Stimulated activated CD8-positive, alpha-beta memory T cell treated with anti-CD3 and anti-CD28 coated beads, Interleukin-4, amount 100 ng/mL, for 24 hours (primary cell): Measurements from ENCODE around the gene SPATA33.
"Not testable (repeated sequence)": the region's sequence is repeated elsewhere in the genome, so short reads cannot be mapped to it uniquely, and the experiment has no call there.

Experiments
- DNase-seq: peaks from one replicate; pipeline ENCODE4 v3.0.0-alpha.2; 2020; ENCODE audit warnings: low read depth

Gene SPATA33

GRCh38 chr16:89629827-89630610 lies 27.6 kb upstream of the SPATA33 start:
- DNase-seq, result no peak

DNA sequence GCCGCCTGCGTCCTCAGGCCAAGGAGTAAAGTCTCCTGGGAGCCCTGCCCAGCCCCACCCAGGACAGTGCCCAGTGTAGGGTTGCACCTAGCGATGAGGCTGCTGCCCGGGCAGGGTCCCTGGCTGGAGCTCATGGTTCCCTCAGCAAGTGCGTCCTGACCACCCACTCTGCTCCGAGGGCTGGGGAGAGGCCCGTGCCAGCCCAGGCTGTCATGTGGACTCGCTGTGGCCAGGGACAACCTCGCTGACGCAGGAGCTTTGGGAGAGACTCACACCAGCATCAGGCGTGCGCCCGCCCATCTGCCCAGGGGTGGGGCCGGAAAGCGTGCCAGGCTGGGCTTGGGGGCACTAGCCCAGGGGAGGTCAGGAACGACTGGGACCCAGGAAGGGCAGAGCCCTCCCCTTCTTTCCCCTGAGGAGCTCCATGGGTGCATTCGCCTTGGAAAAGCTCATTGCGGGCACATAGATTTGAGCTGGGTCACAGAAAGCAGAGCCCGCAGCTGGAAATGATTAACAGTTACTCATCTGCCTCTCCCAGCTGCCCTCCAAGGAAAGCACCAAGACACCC lies 24.5 kb upstream of the SPATA33 start:
- DNase-seq, result no peak

DNA sequence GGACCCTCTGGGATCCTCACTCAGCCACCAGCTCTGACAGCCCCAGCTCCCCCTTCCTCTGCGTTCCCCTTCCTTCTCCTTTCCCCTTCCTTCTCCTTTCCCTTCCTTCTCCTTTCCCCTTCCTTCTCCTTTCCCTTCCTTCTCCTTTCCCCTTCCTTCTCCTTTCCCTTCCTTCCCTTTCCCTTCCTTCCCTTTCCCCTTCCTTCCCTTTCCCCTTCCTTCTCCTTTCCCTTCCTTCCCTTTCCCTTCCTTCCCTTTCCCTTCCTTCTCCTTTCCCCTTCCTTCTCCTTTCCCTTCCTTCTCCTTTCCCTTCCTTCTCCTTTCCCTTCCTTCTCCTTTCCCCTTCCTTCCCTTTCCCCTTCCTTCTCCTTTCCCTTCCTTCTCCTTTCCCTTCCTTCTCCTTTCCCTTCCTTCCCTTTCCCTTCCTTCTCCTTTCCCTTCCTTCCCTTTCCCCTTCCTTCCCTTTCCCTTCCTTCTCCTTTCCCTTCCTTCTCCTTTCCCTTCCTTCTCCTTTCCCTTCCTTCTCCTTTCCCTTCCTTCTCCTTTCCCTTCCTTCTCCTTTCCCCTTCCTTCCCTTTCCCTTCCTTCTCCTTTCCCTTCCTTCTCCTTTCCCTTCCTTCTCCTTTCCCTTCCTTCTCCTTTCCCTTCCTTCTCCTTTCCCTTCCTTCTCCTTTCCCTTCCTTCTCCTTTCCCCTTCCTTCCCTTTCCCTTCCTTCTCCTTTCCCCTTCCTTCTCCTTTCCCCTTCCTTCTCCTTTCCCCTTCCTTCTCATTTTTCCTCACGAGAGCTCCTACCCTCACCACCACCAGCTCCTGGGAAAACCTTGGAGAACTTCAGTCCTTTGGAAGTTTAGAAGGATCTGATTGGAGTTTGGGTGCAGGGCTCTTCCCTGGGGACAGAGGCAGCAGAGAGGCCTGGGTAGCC lies 22.9 kb upstream of the SPATA33 start:
- not testable (repeated sequence) for DNase-seq

DNA sequence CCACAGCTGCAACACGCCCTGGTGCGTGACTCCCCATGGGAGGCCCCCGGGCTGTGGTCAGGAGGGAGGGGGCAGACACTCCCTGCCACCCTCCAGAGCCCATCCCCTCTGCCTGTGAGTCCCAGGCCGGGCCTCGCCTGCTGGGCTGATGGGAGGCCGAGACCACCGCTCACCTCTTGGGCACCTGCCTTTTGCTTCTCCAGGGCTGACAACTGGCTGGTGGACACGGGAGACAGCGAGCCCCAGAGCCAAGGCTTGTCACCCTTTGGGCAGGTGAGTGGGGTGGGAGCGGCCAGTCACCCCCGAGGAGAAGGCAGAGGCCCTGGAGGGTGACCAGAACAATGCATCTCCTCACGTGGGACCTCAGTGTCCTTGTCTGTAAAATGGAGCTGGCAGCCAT lies 21.0 kb upstream of the SPATA33 start:
- DNase-seq, result no peak

DNA sequence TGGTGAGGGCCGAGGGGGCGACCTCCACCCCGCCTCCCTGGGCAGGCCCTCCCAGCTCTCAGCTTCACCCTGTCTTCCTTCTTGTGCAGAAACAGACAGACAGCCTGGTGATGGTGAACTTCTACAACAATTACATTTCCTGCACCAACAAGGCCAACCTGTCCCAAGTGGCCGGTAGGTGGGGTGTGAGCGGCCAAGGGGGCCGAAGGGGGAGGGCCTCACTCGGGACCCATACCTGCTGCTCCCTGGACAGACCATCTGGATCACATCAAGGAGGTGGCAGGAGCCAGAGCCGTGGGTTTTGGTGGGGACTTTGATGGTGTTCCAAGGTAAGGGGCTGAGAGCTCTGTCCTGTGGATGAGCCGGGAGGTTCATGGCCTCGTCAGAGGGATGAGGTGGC lies 20.3 kb upstream of the SPATA33 start:
- no peak for DNase-seq

DNA sequence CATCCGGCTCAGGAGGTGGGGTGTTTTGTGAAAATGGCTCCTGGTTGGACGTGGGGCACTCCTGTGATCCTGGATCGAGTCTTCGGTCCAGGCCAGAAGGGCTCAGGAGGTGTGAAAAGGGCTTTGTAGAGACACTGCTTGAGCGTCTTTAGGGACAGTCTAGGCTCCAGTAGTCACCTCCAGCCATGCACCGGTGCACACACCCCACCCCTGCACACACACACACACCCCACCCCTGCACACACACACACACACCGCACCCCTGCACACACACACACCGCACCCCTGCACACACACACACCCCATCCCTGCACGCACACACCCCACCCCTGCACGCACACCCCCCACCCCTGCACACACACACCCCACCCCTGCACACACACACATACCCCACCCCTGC lies 19.2 kb upstream of the SPATA33 start:
- DNase-seq, result no peak

GRCh38 chr16:89639385-89639784 lies 18.3 kb upstream of the SPATA33 start:
- no peak for DNase-seq

GRCh38 chr16:89641458-89642119 lies 16.0 kb upstream of the SPATA33 start:
- DNase-seq, result no peak

DNA sequence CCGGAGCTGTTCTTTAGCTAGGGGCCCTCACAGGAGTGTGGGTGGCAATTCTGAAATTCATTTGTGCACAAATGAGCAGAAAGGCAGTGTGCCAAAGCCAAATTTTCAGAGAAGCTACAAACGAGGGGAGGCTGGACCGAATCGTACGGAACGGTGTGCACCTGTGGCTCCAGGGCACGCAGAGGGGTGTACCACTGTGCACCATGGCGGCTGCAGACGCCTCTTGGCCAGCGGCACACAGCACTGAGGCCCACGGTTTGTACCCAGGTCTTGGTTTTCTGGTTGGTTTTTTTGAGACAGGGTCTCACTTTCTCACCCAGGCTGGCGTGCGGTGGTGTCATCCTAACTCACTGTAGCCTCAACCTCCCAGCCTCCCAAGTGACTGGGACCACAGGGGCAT lies 15.1 kb upstream of the SPATA33 start:
- no peak for DNase-seq

DNA sequence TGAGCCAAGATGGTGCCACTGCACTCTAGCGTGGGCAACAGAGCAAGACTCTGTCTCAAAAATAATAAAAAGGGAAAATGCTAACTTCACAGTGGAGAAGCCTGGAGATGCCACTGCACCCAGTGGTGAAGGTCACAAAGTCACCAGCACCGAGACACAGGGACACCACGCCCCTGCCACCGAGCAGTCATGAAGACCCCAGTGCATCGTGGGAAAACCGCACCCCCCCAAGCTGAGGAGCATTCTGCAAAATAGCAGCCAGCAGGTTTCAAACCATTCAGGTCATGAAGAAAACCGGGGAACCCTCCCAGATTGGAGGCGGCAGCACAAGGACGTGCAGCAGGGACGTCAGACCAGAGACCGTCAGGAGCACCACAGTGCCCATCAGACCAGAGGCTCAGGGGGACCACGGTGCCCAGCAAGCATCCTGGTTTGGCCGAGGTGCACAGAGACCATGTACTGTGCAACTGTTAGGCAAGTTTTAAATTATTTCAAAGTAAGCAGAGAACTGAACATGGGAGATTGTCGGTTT lies 13.8 kb upstream of the SPATA33 start:
- DNase-seq, result no peak

DNA sequence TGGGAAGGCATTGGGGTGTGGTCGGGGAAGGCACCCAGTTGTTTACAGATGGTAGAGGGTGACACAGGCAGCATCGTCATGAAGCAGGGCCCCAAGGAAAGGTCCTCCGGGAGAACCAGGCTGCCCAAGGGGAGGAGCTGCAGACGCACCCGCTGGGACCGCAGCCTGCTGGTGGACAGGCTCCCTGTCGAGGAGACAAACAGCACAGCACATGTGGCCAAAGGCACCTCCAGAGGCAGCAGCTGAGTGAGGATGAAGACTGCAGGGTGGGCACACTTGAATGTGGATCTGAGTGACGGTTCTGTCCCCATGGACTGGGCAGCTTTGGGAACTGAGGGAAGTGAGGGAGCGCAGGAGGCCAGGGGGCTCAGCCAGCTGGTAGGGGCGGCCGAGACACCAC lies 12.5 kb upstream of the SPATA33 start:
- no peak for DNase-seq

GRCh38 chr16:89646270-89646669 lies 11.4 kb upstream of the SPATA33 start:
- DNase-seq, result no peak

DNA sequence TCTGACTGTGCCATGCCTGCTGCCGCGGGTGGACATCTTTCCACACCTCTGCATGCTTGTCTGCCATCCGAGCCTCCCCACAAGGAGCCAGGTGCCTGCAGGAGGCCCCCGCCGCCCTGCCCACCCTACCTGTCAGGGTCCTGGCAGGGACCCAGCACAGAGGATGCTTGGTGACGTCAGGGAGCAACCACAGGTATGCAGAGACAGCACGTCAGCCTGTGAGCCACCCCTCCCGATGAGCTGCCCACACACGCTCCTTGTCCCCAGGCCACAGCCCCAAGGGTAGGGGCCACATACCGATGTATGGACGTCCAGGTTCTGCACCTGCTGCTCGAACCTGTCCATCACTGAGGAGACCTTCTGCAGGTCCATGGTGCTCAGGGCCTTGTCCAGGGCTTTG lies 10.7 kb upstream of the SPATA33 start:
- no peak for DNase-seq

GRCh38 chr16:89651584-89651983 lies 6.1 kb upstream of the SPATA33 start:
- DNase-seq, result no peak

- DNase-seq, result no peak
These were observed 3.9 kb upstream of the SPATA33 start for GRCh38 chr16:89653656-89654295.

DNA sequence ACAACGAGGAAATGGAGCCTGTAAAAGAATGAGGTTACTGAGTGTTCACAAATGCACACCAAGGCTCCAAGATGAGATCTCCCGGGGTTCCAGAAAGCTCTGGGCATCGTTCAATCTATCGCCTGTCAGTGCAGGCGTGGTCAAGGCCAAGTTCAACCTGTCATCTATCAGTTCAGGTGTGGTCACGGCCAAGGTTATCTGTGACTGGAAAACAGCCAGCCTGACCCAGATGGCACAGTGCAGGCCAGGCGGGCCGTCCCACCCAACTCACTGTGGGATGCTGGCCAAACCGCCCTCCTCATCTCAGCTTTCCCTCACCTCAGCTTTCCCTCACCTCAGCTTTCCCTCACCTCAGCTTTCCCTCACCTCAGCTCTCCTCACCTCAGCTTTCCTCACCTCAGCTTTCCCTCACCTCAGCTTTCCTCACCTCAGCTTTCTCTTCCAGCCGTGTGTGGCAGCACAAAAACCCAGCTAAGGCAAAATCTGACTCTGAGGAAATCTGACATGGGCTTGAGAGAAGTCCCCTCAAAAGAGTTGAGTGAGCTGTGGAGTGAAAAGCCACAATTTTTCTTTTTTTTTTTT lies 2.5 kb upstream of the SPATA33 start:
- no peak for DNase-seq

DNA sequence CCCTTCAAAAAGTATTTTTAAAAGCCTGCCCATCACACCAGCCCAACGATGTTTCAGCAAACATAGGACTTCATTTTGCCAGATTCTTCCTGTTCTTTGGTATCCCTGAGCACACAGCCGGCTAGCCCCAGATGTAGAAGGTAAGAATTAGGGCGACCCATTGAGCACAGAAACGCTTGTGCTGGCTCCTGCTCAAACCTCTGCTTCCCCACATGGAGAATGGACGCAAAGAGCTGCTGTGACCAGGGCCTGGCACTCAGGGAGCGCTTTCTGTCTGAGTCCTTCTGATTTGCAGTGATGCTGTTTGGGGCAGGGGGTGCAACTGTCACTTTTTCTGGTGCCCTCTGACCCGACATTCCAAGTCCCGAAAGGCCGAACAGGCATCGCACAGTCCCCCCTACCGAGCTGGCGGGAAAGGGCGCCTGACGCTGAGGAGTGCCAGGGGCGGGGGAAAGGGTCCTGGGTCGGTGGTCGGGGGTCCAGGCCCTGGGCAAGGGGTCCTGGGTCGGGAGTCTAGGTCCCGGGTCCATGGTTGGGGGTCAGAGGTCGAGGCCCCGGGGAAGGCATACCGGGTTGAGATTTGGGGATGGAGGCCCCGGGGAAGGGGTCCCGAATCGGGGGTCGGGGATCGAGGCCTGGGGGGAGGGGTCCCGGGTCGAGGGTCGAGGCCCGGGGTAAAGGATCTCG lies 1.1 kb upstream of the SPATA33 start:
- no peak for DNase-seq

DNA sequence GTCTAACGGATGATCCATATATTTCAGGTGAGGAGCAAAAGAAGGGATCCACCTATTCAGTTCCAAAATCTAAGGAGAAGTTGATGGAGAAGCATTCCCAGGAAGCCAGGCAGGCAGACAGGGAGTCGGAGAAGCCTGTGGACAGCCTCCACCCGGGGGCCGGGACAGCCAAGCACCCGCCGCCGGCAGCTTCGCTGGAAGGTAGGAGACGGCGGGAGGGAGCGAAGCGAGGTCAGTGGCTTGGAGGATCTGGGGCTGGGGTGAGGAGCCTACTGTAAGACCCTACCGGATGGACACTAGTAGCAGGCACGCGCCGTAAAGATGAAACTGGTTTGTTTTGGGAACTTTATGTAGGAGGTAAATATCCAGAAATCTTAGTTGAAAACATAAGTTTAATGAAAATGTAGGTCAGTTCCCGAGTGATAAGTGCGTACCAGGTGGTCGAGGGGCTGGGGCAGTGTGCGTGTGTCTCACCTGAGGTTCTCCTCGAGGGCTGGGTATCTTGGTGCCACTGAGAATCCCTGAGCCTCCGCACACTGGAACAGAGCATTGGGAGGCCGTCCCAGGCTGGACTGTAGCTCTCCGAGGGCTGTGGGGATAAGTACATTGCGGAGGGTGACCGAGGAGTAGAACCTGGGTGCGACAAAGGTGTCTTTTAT lies 714 bp downstream of the SPATA33 start:
- no peak for DNase-seq

- no peak for DNase-seq
These were observed 2.5 kb downstream of the SPATA33 start for GRCh38 chr16:89660146-89660545.

GRCh38 chr16:89661215-89661614 lies 3.6 kb downstream of the SPATA33 start:
- no peak for DNase-seq
